Thyroid gland (tissue), 4 donors: ENCODE measurements around the gene KY. TPM values are rescaled to one million over a fixed set of nuclear protein-coding genes. Genes with fewer than 3 reads are reported as not detected.

Experiments used
- DNase-seq, 2 donors: peaks; one replicate each; pipeline ENCODE4 v3.0.0-alpha.2; 2019
- H3K27ac ChIP-seq, 3 donors: fragments of 200-600 bp; sonication (generic); 1 replicate in 2 of 3; 2 replicates in 1 of 3; pipeline ENCODE4 v1.5.1; 2016 to 2019; ENCODE audit warnings: mild to moderate bottlenecking in 1 of 3, moderate library complexity in 1 of 3
- H3K27me3 ChIP-seq: fragments of 200-600 bp; sonication (generic); one replicate; pipeline ENCODE4 v1.5.1; 2019
- H3K36me3 ChIP-seq, 2 donors: fragments of 200-600 bp; sonication (generic); one replicate each; pipeline ENCODE4 v1.5.1; 2016 to 2019
- H3K4me1 ChIP-seq, 2 donors: fragments of 200-600 bp; sonication (generic); one replicate each; pipeline ENCODE4 v1.5.1; 2017 to 2019
- H3K4me3 ChIP-seq, 3 donors: fragments of 200-600 bp; sonication (generic); replicated peaks in 1 of 3; 1 replicate in 2 of 3; 2 replicates in 1 of 3; pipeline ENCODE4 v1.5.1; 2016; ENCODE audit warnings: mild to moderate bottlenecking in 1 of 3
- H3K9me3 ChIP-seq: fragments of 200-600 bp; sonication (generic); one replicate; pipeline ENCODE4 v1.5.1; 2017
- CTCF ChIP-seq, 6 experiments: fragments of 200-600 bp in 3 of 6; fragments of 450-650 bp in 3 of 6; sonication (generic) in 3 of 6; IDR thresholded peaks; one replicate each; pipeline ENCODE4 v1.5.1; 2016 to 2019; ENCODE audit warnings: antibody characterized with exemption in 6 of 6, mild to moderate bottlenecking in 2 of 6, inconsistent platforms in 1 of 6, moderate library complexity in 1 of 6
- POLR2A ChIP-seq, 2 donors: fragments of 450-650 bp; IDR thresholded peaks; one replicate each; pipeline ENCODE4 v1.6.1; 2017; ENCODE audit warnings: antibody characterized with exemption in 2 of 2, mild to moderate bottlenecking in 2 of 2, moderate library complexity in 1 of 2
- WGBS, 2 donors: methylation state at CpG; one replicate each; pipeline ENCODE4 v1.1.5; 2017; 5-methylcytosine and 5-hydroxymethylcytosine counted together
- intact Hi-C: fragments of 100-400 bp; cut with DNase I; formaldehyde crosslinking; loops from one replicate; pipeline ENCODE4 v1.15.1; 2023
- total RNA-seq, 4 donors: library from RNA; depleted of rRNA; stranded (reverse); fragments of >200 nt; gene quantifications; one replicate each; pipeline ENCODE4 v1.2.3, GENCODE V29; 2016

The KY gene
- total RNA-seq, 4 donors from 2014 or later: 3.2 to 10.2 (median 7.2) TPM

- no peaks in the 10 kb centered on the region for H3K36me3 ChIP-seq
- TF ChIP-seq POLR2A (IDR thresholded peaks at IDR 0.05) (no peak), CTCF (IDR thresholded peaks at IDR 0.05) (no peak)
- no peaks in the 10 kb centered on the region for H3K27me3 ChIP-seq
- H3K4me1 ChIP-seq: peaks cover 0 to 4% of the 10 kb centered on the region in 2 donors
- no peak overlapping the region for H3K4me3 ChIP-seq
- no peaks in the 10 kb centered on the region for H3K9me3 ChIP-seq
- WGBS, 2 donors: 77 to 78% methylated on average over 8 of the region's 8 CpGs
- DNase-seq: no peak
- intact Hi-C loops: no loop called here
- H3K27ac ChIP-seq: no peak overlapping the region
These were observed 56.5 kb downstream of the KY start for GRCh38 chr3:134594331-134594741.

GRCh38 chr3:134592806-134593205 is 58.0 kb downstream of the KY start:
- H3K9me3 ChIP-seq: no peaks in the 10 kb centered on the region
- no peak overlapping the region for H3K4me3 ChIP-seq
- H3K27ac ChIP-seq: no peak overlapping the region
- DNase-seq: no peak
- 94% methylated on average over 5 of the region's 5 CpGs for WGBS, 2 donors
- intact Hi-C loops: no loop called here
- no peaks in the 10 kb centered on the region for H3K36me3 ChIP-seq
- peaks cover 0 to 2% of the 10 kb centered on the region in 2 donors for H3K4me1 ChIP-seq
- TF ChIP-seq CTCF (IDR thresholded peaks at IDR 0.05) (no peak), POLR2A (IDR thresholded peaks at IDR 0.05) (no peak)
- H3K27me3 ChIP-seq: no peaks in the 10 kb centered on the region

- Histone ChIP-seq H3K36me3 (no peaks in the 10 kb centered on the region), H3K27me3 (no peaks in the 10 kb centered on the region), H3K27ac (no peak overlapping the region), H3K4me1 (no peaks in the 10 kb centered on the region), H3K4me3 (no peak overlapping the region), H3K9me3 (no peaks in the 10 kb centered on the region)
- TF ChIP-seq POLR2A (IDR thresholded peaks at IDR 0.05) (no peak), CTCF (IDR thresholded peaks at IDR 0.05) (no peak)
- no peak for DNase-seq
- intact Hi-C loops: no loop called here
These were observed 60.1 kb downstream of the KY start for GRCh38 chr3:134590766-134591165.

GRCh38 chr3:134579141-134579665 is 71.6 kb downstream of the KY start:
- WGBS, 2 donors: 92 to 93% methylated on average over 3 of the region's 3 CpGs
- intact Hi-C loops: no loop called here
- DNase-seq: no peak
- no peak overlapping the region for H3K4me3 ChIP-seq
- H3K27ac ChIP-seq: no peak overlapping the region
- no peak for TF ChIP-seq CTCF (IDR thresholded peaks at IDR 0.05)
- no peak for TF ChIP-seq POLR2A (IDR thresholded peaks at IDR 0.05)
- H3K9me3 ChIP-seq: no peaks in the 10 kb centered on the region
- H3K36me3 ChIP-seq: no peaks in the 10 kb centered on the region
- no peaks in the 10 kb centered on the region for H3K27me3 ChIP-seq
- H3K4me1 ChIP-seq: no peaks in the 10 kb centered on the region

GRCh38 chr3:134576831-134577230 is 74.0 kb downstream of the KY start:
- Histone ChIP-seq H3K27me3 (no peaks in the 10 kb centered on the region), H3K36me3 (no peaks in the 10 kb centered on the region), H3K9me3 (no peaks in the 10 kb centered on the region), H3K27ac (no peak overlapping the region), H3K4me1 (no peaks in the 10 kb centered on the region), H3K4me3 (no peak overlapping the region)
- intact Hi-C loops: no loop called here
- WGBS, 2 donors: 86% methylated on average over 3 of the region's 3 CpGs
- DNase-seq: no peak
- TF ChIP-seq POLR2A (IDR thresholded peaks at IDR 0.05) (no peak), CTCF (IDR thresholded peaks at IDR 0.05) (no peak)
